ENCODE measurements around the gene TCF3. TPM values are rescaled to one million over a fixed set of nuclear protein-coding genes. Genes with fewer than 3 reads are reported as not detected.

TCF3 gene
- total RNA-seq, 3 donors from 2014 or later, result 54.4 to 57.7 (median 57.4) TPM

- H3K4me3 ChIP-seq, result no peak overlapping the region
- ATAC-seq (no peak), DNase-seq (peak in 2 of 3 donors; percentile 29 to 59)
- TF ChIP-seq CTCF (IDR thresholded peaks at IDR 0.05), result no peak
- no peaks in the 10 kb centered on the region for H3K36me3 ChIP-seq (ENCODE audit: low read depth)
- no peaks in the 10 kb centered on the region for H3K4me1 ChIP-seq (ENCODE audit: low read depth)
- H3K9me3 ChIP-seq, result no peaks in the 10 kb centered on the region
- intact Hi-C loops (cut with DNase I, micrococcal nuclease), result no loop called here
These were observed 2.4 kb downstream of the TCF3 start for GRCh38 chr19:1649706-1650649.

DNA sequence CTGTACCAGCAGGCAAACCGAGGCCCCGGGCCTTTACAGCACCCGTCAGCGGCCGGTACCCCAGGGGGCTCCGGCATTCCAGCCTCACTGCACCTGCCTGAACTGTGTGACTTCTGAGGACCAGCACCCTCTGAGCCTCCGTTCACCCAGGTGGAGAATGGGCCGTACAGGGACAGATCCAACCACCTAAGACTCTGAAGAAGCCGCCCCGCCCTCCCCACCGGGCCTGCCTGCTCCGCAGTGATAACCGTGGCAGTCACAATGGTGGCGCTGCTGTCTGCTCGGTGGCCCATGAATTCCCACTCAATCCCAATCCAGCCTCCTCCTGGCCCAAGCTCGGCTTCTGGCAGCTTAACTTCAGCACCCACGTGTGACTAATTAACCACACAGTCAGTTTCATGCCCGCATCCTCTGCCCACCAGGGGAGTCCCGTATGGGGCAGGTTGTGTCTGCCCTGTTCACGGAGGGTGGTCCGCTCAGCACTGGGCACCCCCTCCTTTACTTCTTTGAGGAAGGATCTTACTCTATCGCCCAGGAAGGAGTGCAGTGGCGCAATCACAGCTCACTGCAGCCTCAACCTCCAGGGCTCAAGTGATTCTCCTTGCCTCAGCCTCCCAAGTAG, 3.4 kb downstream of the TCF3 start:
- Histone ChIP-seq H3K4me3 (no peak overlapping the region), H3K36me3 (ENCODE audit: low read depth) (no peaks in the 10 kb centered on the region), H3K9me3 (no peaks in the 10 kb centered on the region), H3K4me1 (ENCODE audit: low read depth) (no peaks in the 10 kb centered on the region)
- peak in 2 of 3 donors; percentile 28 to 63 for DNase-seq
- intact Hi-C loops (cut with DNase I, micrococcal nuclease), result no loop called here
- no peak for ATAC-seq
- TF ChIP-seq CTCF (IDR thresholded peaks at IDR 0.05), result no peak

GRCh38 chr19:1648459-1648849, 4.0 kb downstream of the TCF3 start:
- no peaks in the 10 kb centered on the region for H3K36me3 ChIP-seq (ENCODE audit: low read depth)
- ATAC-seq (no peak), DNase-seq (no peak)
- H3K4me1 ChIP-seq (ENCODE audit: low read depth), result no peaks in the 10 kb centered on the region
- intact Hi-C loops (cut with DNase I, micrococcal nuclease), result no loop called here
- no peak for TF ChIP-seq CTCF (IDR thresholded peaks at IDR 0.05)
- H3K9me3 ChIP-seq, result no peaks in the 10 kb centered on the region
- no peak overlapping the region for H3K4me3 ChIP-seq

DNA sequence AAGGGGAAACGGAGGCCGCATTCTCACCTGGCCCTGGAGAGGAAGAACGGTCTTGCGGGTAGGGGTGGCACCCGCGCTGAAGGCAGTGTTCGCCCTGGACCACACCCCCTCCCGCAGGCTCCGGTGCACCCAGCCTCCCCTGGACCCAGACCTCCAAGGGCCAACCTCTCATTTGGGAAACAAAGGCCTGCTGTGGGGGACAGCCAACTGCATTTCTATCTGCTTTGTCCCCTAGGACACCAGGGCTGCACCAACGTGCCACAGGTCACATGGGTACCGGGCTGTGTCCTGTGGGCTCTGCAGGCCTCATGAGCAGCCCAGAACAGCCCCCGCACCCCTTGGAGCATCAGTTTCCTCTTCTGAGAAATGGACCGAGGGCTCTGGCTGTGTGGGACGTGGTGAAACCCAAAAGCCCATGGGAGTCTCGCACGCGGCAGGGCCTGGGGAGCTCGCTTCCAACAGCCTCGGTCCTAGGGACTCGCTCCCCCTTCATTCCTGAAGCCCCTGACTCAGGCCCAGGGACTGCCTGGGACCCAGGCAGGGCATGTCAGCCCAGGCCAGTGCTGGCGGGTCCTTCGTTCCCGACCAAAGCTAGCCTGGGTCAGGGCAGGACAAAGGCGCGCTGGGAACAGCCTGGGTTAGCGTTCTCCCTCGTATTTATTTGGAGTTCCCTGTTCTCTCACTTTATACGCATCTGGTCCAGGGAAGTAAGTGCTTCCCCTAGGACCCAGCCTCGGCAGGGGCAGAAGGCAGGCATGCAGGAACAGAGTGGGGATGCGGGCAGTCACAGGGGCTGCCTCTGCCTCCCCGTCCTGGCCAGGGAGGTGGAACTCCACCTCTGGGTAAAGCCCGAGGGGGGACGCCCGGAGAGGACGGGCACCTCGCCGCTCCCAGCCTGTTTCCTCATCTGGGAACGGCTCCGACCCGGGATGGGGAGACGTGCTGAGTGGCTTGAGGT, 4.6 kb downstream of the TCF3 start:
- ATAC-seq, result no peak

More for the DNA sequence above, 4.6 kb downstream of the TCF3 start:
- peak in 1 of 3 donors; percentile 60 for DNase-seq
- no peak for TF ChIP-seq CTCF (IDR thresholded peaks at IDR 0.05)
- H3K9me3 ChIP-seq, result no peaks in the 10 kb centered on the region
- no peaks in the 10 kb centered on the region for H3K4me1 ChIP-seq (ENCODE audit: low read depth)
- H3K36me3 ChIP-seq (ENCODE audit: low read depth), result no peaks in the 10 kb centered on the region
- H3K4me3 ChIP-seq, result no peak overlapping the region
- intact Hi-C loops (cut with DNase I, micrococcal nuclease), result no loop called here
